Stomach (tissue), 4 donors: ENCODE measurements around the gene TNFRSF8.

ENCODE experiments used
- POLR2A ChIP-seq, 4 donors: fragments of 450-650 bp; IDR thresholded peaks; one replicate each; pipeline ENCODE4 v1.6.1; 2016; ENCODE audit warnings: antibody characterized with exemption in 4 of 4, control low read depth in 2 of 4, mild to moderate bottlenecking in 1 of 4, moderate library complexity in 1 of 4
- POLR2AphosphoS5 ChIP-seq, 3 donors: sonication (generic); formaldehyde crosslinking; IDR thresholded peaks; one replicate each; pipeline ENCODE4 v1.6.1; 2016; ENCODE audit warnings: antibody characterized with exemption in 3 of 3

GRCh38 chr1:12155328-12155727 is 92.2 kb downstream of the TNFRSF8 start:
- no peak for TF ChIP-seq POLR2A (IDR thresholded peaks at IDR 0.05)
- no peak for TF ChIP-seq POLR2AphosphoS5 (IDR thresholded peaks at IDR 0.05)
